ENCODE results near the gene CMTM2. TPM values are rescaled to one million over a fixed set of nuclear protein-coding genes. Genes with fewer than 3 reads are reported as not detected.

The CMTM2 gene, protein sequence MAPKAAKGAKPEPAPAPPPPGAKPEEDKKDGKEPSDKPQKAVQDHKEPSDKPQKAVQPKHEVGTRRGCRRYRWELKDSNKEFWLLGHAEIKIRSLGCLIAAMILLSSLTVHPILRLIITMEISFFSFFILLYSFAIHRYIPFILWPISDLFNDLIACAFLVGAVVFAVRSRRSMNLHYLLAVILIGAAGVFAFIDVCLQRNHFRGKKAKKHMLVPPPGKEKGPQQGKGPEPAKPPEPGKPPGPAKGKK
- polyA plus RNA-seq: under 1 TPM in 1 of 2 donors, not detected in 1; 0.06 TPM

GRCh38 chr16:66578651-66579531 lies at the start of gene CMTM2:
TSS of gene CMTM2 (plus strand) at chr16:66579463. CDS start at chr16:66579608, 145 bp downstream.
- no peaks in the 10 kb centered on the region for H3K9me3 ChIP-seq (ENCODE audit: control insufficient read depth in 2 of 2, insufficient read depth in 1 of 2, low read depth in 1 of 2, low read length in 1 of 2)
- no peak within 1 kb of the TSS for H3K27ac ChIP-seq (ENCODE audit: low read depth in 2 of 2, low read length in 1 of 2)
- H3K27me3 ChIP-seq (ENCODE audit: control insufficient read depth in 1 of 2, insufficient read depth in 2 of 2, low read length in 2 of 2): no peaks in the 10 kb centered on the region
- WGBS, 2 donors: 17 to 24% methylated on average over 66 to 77 of the region's 77 CpGs
- H3K4me1 ChIP-seq (ENCODE audit: control insufficient read depth in 2 of 2, insufficient read depth in 2 of 2, low read length in 1 of 2): peaks cover 4 to 11% of the 10 kb centered on the region in 2 donors
- no peaks in the 10 kb centered on the region for H3K36me3 ChIP-seq (ENCODE audit: control insufficient read depth in 2 of 2, insufficient read depth in 2 of 2, low read length in 1 of 2)
- H3K4me3 ChIP-seq (ENCODE audit: low read depth in 1 of 2, low read length in 2 of 2): peak within 1 kb of the TSS; percentile 23 to 27

DNA sequence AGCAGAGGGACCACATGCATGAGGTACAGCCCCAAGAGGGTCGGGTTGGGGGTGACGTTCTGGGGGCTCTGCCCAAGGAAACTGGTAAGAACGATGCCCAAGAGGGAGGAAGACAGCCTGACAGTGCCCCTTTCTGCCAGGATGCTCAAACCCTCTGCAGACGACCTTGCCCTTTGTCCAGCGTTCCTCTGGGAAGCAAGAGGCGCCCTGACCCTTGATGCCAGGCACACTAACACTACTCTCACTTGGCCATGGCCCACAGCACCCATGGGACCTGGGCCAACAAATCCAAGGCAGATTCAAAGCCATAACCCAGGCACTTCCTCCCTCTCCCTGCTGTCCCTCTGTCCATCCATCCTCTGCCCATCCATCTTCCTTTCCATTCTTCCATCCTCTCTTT lies 49.8 kb upstream of the CMTM2 start:
- Histone ChIP-seq H3K36me3 (ENCODE audit: control insufficient read depth in 2 of 2, insufficient read depth in 2 of 2, low read length in 1 of 2) (peaks cover 19 to 30% of the 10 kb centered on the region in 2 donors), H3K4me1 (ENCODE audit: control insufficient read depth in 2 of 2, insufficient read depth in 2 of 2, low read length in 1 of 2) (no peaks in the 10 kb centered on the region), H3K4me3 (ENCODE audit: low read depth in 1 of 2, low read length in 2 of 2) (no peak overlapping the region), H3K27ac (ENCODE audit: low read depth in 2 of 2, low read length in 1 of 2) (no peak overlapping the region), H3K27me3 (ENCODE audit: control insufficient read depth in 1 of 2, insufficient read depth in 2 of 2, low read length in 2 of 2) (no peaks in the 10 kb centered on the region), H3K9me3 (ENCODE audit: control insufficient read depth in 2 of 2, insufficient read depth in 1 of 2, low read depth in 1 of 2, low read length in 1 of 2) (no peaks in the 10 kb centered on the region)
- 89 to 91% methylated on average over 6 of the region's 6 CpGs for WGBS, 2 donors

GRCh38 chr16:66534376-66534799 lies 44.9 kb upstream of the CMTM2 start:
- 96 to 97% methylated on average over 1 of the region's 1 CpG for WGBS, 2 donors
- Histone ChIP-seq H3K27me3 (ENCODE audit: control insufficient read depth in 1 of 2, insufficient read depth in 2 of 2, low read length in 2 of 2) (no peaks in the 10 kb centered on the region), H3K9me3 (ENCODE audit: control insufficient read depth in 2 of 2, insufficient read depth in 1 of 2, low read depth in 1 of 2, low read length in 1 of 2) (no peaks in the 10 kb centered on the region), H3K27ac (ENCODE audit: low read depth in 2 of 2, low read length in 1 of 2) (no peak overlapping the region), H3K4me1 (ENCODE audit: control insufficient read depth in 2 of 2, insufficient read depth in 2 of 2, low read length in 1 of 2) (no peaks in the 10 kb centered on the region), H3K36me3 (ENCODE audit: control insufficient read depth in 2 of 2, insufficient read depth in 2 of 2, low read length in 1 of 2) (peaks cover 8 to 23% of the 10 kb centered on the region in 2 donors), H3K4me3 (ENCODE audit: low read depth in 1 of 2, low read length in 2 of 2) (no peak overlapping the region)

- no peak overlapping the region for H3K4me3 ChIP-seq (ENCODE audit: low read depth in 1 of 2, low read length in 2 of 2)
- H3K27ac ChIP-seq (ENCODE audit: low read depth in 2 of 2, low read length in 1 of 2): no peak overlapping the region
- no peaks in the 10 kb centered on the region for H3K4me1 ChIP-seq (ENCODE audit: control insufficient read depth in 2 of 2, insufficient read depth in 2 of 2, low read length in 1 of 2)
- 83 to 90% methylated on average over 4 of the region's 4 CpGs for WGBS, 2 donors
- peaks cover 0 to 10% of the 10 kb centered on the region in 2 donors for H3K36me3 ChIP-seq (ENCODE audit: control insufficient read depth in 2 of 2, insufficient read depth in 2 of 2, low read length in 1 of 2)
- H3K9me3 ChIP-seq (ENCODE audit: control insufficient read depth in 2 of 2, insufficient read depth in 1 of 2, low read depth in 1 of 2, low read length in 1 of 2): no peaks in the 10 kb centered on the region
- H3K27me3 ChIP-seq (ENCODE audit: control insufficient read depth in 1 of 2, insufficient read depth in 2 of 2, low read length in 2 of 2): no peaks in the 10 kb centered on the region
These were observed 42.7 kb upstream of the CMTM2 start for GRCh38 chr16:66536525-66536924.

- whole genome bisulfite sequencing, 2 donors: 94 to 97% methylated on average over 2 of the region's 2 CpGs
- H3K4me3 ChIP-seq (ENCODE audit: low read depth in 1 of 2, low read length in 2 of 2): no peak overlapping the region
- no peak overlapping the region for H3K27ac ChIP-seq (ENCODE audit: low read depth in 2 of 2, low read length in 1 of 2)
- H3K4me1 ChIP-seq (ENCODE audit: control insufficient read depth in 2 of 2, insufficient read depth in 2 of 2, low read length in 1 of 2): no peaks in the 10 kb centered on the region
- no peaks in the 10 kb centered on the region for H3K27me3 ChIP-seq (ENCODE audit: control insufficient read depth in 1 of 2, insufficient read depth in 2 of 2, low read length in 2 of 2)
- H3K9me3 ChIP-seq (ENCODE audit: control insufficient read depth in 2 of 2, insufficient read depth in 1 of 2, low read depth in 1 of 2, low read length in 1 of 2): no peaks in the 10 kb centered on the region
- H3K36me3 ChIP-seq (ENCODE audit: control insufficient read depth in 2 of 2, insufficient read depth in 2 of 2, low read length in 1 of 2): peaks cover 0 to 13% of the 10 kb centered on the region in 2 donors
These were observed 42.0 kb upstream of the CMTM2 start for GRCh38 chr16:66537236-66537635.

DNA sequence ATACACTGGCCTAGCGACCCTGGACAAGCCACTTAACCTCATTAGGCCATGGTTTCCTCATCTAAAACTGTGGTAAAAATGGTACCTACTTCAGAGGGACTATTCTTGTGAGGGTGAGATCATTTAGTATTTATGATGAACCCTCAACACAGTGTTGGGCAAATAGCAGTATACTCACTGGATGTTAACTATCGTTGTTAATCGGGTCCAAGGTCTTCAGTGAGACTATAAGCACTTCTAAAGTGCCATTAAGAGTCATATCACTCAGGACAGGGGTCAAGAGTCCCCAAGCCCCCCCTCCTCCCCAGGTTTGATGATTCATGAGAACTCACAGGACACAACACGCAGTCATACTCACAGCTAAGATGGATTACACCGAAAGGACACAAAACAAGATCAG lies 40.4 kb upstream of the CMTM2 start:
- no peaks in the 10 kb centered on the region for H3K27me3 ChIP-seq (ENCODE audit: control insufficient read depth in 1 of 2, insufficient read depth in 2 of 2, low read length in 2 of 2)
- no peaks in the 10 kb centered on the region for H3K4me1 ChIP-seq (ENCODE audit: control insufficient read depth in 2 of 2, insufficient read depth in 2 of 2, low read length in 1 of 2)
- no peaks in the 10 kb centered on the region for H3K9me3 ChIP-seq (ENCODE audit: control insufficient read depth in 2 of 2, insufficient read depth in 1 of 2, low read depth in 1 of 2, low read length in 1 of 2)
- WGBS, 2 donors: 84 to 94% methylated on average over 5 of the region's 5 CpGs
- peaks cover 4 to 19% of the 10 kb centered on the region in 2 donors for H3K36me3 ChIP-seq (ENCODE audit: control insufficient read depth in 2 of 2, insufficient read depth in 2 of 2, low read length in 1 of 2)
- H3K27ac ChIP-seq (ENCODE audit: low read depth in 2 of 2, low read length in 1 of 2): no peak overlapping the region
- H3K4me3 ChIP-seq (ENCODE audit: low read depth in 1 of 2, low read length in 2 of 2): no peak overlapping the region

- Histone ChIP-seq H3K27ac (ENCODE audit: low read depth in 2 of 2, low read length in 1 of 2) (no peak overlapping the region), H3K27me3 (ENCODE audit: control insufficient read depth in 1 of 2, insufficient read depth in 2 of 2, low read length in 2 of 2) (no peaks in the 10 kb centered on the region), H3K4me1 (ENCODE audit: control insufficient read depth in 2 of 2, insufficient read depth in 2 of 2, low read length in 1 of 2) (no peaks in the 10 kb centered on the region), H3K9me3 (ENCODE audit: control insufficient read depth in 2 of 2, insufficient read depth in 1 of 2, low read depth in 1 of 2, low read length in 1 of 2) (no peaks in the 10 kb centered on the region), H3K4me3 (ENCODE audit: low read depth in 1 of 2, low read length in 2 of 2) (no peak overlapping the region), H3K36me3 (ENCODE audit: control insufficient read depth in 2 of 2, insufficient read depth in 2 of 2, low read length in 1 of 2) (peaks cover 4 to 19% of the 10 kb centered on the region in 2 donors)
- WGBS, 2 donors: 72 to 74% methylated on average over 3 of the region's 3 CpGs
These were observed 39.4 kb upstream of the CMTM2 start for GRCh38 chr16:66539623-66540469.

DNA sequence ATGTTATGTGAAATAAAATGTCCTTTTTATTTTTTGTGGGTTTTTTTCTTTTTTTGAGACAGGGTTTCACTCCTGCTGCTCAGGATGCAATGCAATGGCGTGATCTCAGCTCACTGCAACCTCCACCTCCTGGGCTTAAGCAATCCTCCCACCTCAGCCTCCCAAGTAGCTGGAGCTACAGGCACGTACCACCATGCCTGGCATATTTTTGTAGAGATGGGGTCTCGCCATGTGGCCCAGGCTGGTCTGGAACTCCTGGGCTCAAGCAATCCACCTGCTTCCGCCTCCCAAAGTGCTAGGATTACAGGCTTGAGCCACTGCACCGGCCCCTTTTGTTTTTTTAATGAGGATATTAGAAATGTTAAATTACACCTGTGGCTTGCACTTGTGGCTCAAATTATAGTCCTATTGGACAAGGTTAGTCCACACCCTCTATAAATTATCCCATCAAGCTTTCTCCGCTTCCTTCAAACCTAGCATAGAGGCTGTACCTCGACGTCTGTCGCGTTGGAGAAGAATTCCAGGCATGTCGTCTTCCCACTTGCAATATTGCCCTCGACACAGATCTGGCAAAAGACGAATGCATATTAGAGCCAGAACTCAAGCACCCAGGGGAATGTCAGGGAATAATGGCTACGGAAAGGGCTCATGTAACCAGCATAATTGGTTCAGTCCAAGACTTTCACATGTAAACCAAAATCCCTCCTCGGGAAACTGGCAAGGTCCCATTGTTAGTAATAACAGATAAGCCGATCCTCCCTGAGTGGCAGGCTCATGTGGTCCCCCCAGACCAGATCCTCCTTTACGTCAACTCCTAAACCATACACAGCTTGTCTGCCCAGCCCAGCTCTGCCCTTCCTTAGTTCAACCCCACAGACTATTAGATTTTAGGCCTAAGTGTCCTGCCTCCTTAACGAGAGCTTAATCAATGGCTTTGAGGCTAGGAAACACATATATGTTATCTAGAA lies 37.6 kb upstream of the CMTM2 start:
- Histone ChIP-seq H3K9me3 (ENCODE audit: control insufficient read depth in 2 of 2, insufficient read depth in 1 of 2, low read depth in 1 of 2, low read length in 1 of 2) (no peaks in the 10 kb centered on the region), H3K27ac (ENCODE audit: low read depth in 2 of 2, low read length in 1 of 2) (no peak overlapping the region), H3K27me3 (ENCODE audit: control insufficient read depth in 1 of 2, insufficient read depth in 2 of 2, low read length in 2 of 2) (no peaks in the 10 kb centered on the region), H3K4me1 (ENCODE audit: control insufficient read depth in 2 of 2, insufficient read depth in 2 of 2, low read length in 1 of 2) (no peaks in the 10 kb centered on the region), H3K4me3 (ENCODE audit: low read depth in 1 of 2, low read length in 2 of 2) (no peak overlapping the region), H3K36me3 (ENCODE audit: control insufficient read depth in 2 of 2, insufficient read depth in 2 of 2, low read length in 1 of 2) (peaks cover 4 to 15% of the 10 kb centered on the region in 2 donors)
- 86 to 89% methylated on average over 18 of the region's 18 CpGs for WGBS, 2 donors

Measured in esophagus (tissue), 2 donors.